NCI-H2171 (cell line): ENCODE results near the gene ACSL4.
"Not testable (repeated sequence)": the region's sequence is repeated elsewhere in the genome, so short reads cannot be mapped to it uniquely, and the experiment has no call there.

Experiments
- DNase-seq: peaks from one replicate; lab custom pipeline; 2025; lab: John Stamatoyannopoulos, UW

The ACSL4 gene

GRCh38 chrX:109732017-109732801, 848 bp downstream of the ACSL4 start:
- DNase-seq, result peak; percentile 0

DNA sequence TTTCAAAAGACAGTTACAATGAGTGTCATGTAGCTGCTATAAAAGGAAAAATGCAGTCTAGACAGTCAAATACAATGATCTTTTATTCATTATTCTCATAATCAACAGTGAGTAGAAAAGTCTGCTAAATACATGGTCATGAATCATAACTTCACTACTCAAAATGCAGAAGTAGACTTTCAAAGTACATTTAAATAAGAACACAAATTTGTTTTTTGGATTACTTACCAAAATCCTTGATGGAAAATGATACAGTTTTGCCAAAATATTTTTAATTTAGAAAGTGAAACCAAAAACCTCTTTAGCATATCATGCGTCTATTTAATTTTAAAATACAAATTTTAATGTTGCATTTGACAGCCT, 4.9 kb downstream of the ACSL4 start:
- no peak for DNase-seq

DNA sequence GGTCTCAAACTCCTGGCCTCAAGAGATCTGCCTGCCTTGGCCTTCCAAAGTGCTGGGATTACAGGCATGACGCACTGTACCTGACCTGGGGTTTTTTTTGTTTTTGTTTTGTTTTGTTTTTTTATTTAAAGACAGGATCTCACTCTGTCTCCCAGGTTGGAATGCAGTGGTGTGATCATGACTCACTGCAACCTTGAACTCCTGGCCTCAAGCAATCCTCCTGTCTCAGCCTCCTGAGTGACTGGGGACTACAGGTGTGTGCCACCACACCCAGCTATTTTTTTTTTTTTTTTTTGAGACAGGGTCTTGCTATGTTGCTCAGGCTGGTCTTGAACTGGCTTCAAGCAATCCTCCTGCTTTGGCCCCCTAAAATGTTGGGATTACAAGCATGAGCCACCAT, 8.1 kb downstream of the ACSL4 start:
- not testable (repeated sequence) for DNase-seq

DNA sequence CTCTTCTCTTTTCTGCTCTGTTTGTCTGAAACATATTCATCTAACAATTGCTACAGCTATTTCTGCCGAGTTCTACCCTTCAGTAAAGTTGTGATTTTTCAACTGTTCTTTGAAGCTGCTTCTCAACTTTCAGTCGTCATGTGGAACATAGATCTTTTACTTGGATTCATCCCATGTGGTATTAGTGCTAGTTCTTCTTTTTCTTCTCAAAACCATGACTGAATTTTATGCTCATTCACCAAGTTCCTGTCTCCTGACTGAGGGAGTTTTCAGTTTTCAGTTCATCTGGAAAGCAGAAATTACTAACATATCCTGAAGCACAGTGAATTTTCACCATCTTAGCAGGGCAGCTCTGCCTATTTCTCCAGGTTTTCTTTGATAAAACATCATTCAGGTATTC, 12.1 kb downstream of the ACSL4 start:
- DNase-seq, result no peak

- no peak for DNase-seq
Measured at GRCh38 chrX:109719264-109719663, 13.8 kb downstream of the ACSL4 start.

- DNase-seq, result no peak
Measured at GRCh38 chrX:109716431-109717028, 16.5 kb downstream of the ACSL4 start.

DNA sequence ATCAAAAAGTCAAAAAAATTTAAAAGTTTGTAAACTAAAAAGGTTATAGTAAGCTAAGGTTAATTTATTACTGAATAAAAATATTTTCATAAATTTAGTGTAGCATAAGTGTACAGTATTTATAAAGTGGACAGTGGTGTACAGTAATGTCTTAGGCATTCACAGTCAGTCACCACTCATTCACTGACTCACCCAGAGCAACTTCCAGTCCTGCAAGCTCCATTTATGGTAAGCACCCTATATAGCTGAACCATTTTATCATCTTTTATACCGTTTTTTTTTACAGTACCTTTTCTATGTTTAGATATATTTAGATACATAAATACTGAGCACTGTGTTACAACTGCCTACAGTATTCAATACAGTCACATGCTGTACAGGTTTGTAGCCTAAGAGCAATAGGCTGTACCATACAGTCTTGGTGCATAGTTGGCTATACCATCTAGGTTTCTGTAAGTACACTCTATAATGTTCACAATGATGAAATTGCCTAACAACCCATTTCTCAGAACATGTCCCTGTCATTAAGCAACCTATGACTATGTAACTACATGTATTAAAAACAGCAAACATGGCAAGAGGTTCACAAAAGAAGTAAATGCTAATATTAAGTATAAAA, 18.6 kb downstream of the ACSL4 start:
- DNase-seq, result no peak

DNA sequence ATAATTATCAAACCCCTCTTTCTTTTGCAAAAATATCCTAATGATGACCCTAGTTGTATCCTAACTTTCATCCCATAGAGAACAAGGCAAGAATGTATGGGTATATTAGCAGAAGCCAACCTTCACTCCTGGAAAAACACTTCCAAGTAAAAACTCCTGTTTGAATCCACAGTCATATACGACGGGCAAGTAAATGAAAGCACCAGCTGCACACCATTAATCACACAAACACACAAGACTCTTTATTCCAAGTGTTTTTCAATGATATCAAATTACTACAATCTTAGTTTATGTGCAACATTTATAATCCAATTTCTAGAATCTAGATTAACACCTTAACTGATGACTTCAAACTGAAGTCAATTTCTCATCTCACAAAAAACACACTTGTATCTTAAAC, 22.9 kb downstream of the ACSL4 start:
- no peak for DNase-seq

- no peak for DNase-seq
Measured at GRCh38 chrX:109709129-109709631, 23.9 kb downstream of the ACSL4 start.

- DNase-seq, result no peak
Measured at GRCh38 chrX:109707720-109708119, 25.3 kb downstream of the ACSL4 start.

DNA sequence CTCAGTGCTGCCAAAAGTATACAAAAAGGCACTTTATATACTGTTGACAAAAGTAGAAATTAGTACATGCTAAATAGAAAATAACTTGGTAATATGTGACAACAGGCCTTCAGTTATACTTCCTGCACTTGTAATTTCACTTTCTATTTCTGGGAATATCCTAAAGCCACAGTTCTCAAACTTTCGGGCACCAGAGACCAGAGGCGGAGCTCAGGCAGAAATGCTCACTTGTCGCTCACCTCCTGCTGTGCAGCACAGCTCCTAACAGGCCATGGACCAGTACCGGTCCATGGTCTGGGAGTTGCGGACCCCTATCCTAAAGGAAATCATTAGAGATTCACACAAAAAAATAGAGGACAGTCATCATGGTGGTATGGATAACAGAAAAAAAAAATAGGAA, 25.7 kb downstream of the ACSL4 start:
- DNase-seq, result no peak

GRCh38 chrX:109704563-109704962, 28.5 kb downstream of the ACSL4 start:
- no peak for DNase-seq

GRCh38 chrX:109697855-109698254, 35.2 kb downstream of the ACSL4 start:
- no peak for DNase-seq

- DNase-seq, result no peak
Measured at GRCh38 chrX:109696146-109696740, 36.8 kb downstream of the ACSL4 start.

DNA sequence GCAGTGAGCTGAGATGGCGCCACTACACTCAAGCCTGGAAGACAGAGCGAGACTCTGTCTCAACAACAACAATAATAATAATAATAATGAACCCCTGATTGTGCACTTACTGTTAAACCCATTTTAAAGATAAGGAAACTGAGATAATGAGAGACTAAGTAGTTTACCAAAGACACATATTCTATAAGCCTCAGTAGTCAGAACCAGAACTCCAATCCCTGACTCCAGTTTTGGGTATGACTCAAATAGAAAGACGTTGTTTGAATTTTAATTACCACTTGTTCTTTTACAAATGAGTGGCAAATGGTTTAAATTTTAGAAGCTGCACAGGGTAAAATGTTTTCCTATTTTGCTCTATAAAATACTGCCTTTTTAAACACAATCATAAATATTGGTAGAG, 37.4 kb downstream of the ACSL4 start:
- no peak for DNase-seq

DNA sequence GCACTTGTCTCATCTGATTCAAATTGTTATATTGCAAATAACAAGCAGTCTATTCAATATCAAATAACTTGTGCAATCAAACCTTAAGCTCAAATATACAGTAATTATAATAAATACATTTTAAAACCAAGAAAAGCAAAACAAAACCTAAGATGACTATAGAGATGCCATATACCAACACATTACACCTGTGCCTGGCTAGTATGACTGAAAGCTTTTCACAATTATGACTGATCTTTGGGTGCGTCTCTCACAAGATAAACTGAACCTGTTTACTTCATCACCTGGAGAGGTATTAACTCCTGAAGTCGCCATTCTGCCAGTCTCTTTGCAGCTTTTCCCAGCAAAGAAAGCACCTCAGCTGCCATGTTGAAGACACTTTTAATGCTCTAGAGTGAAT, 41.3 kb downstream of the ACSL4 start:
- no peak for DNase-seq

GRCh38 chrX:109691277-109691676, 41.8 kb downstream of the ACSL4 start:
- no peak for DNase-seq

- DNase-seq, result no peak
Measured at GRCh38 chrX:109687903-109688302, 45.2 kb downstream of the ACSL4 start.

- no peak for DNase-seq
Measured at GRCh38 chrX:109685656-109686078, 47.4 kb downstream of the ACSL4 start.

- no peak for DNase-seq
Measured at GRCh38 chrX:109684136-109684535, 48.9 kb downstream of the ACSL4 start.

- DNase-seq, result no peak
Measured at GRCh38 chrX:109681475-109682081, 51.5 kb downstream of the ACSL4 start.

DNA sequence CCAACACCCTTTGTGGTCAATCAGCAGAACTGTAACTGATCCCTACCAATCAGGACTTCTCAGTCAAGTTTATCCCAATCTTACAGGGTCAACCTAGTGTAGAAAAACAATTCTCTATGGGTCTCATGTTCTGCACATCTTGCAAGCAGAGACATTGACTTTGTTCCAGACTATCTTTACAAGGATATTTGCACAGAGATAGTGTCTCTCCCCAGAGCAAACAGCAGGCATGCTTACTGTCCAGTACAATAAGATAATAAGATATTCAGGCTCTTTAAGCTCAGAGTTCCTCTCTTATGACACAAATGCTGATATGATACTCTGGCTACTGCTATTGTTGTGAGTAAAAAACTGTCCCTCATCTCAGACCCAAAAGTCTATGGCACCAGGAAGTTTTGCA, 53.2 kb downstream of the ACSL4 start:
- no peak for DNase-seq
